Measurements from ENCODE around the gene ITIH1. TPM values are rescaled to one million over a fixed set of nuclear protein-coding genes. Genes with fewer than 3 reads are reported as not detected.

Gene ITIH1
- total RNA-seq, 6 experiments from 2014 or later = not detected

GRCh38 chr3:52781741-52782140 is 4.3 kb downstream of the ITIH1 start:
- Mint-ChIP-seq H3K4me3 (no peak overlapping the region), H3K27me3 (ENCODE audit: insufficient read depth) (peaks cover 45% of the 10 kb centered on the region), H3K4me1 (ENCODE audit: low read depth) (no peaks in the 10 kb centered on the region), H3K9me3 (no peaks in the 10 kb centered on the region), H3K27ac (no peak overlapping the region), H3K36me3 (ENCODE audit: low read depth) (no peaks in the 10 kb centered on the region)
- DNase-seq = no peak
- no peak for TF ChIP-seq CTCF (IDR thresholded peaks at IDR 0.05)

DNA sequence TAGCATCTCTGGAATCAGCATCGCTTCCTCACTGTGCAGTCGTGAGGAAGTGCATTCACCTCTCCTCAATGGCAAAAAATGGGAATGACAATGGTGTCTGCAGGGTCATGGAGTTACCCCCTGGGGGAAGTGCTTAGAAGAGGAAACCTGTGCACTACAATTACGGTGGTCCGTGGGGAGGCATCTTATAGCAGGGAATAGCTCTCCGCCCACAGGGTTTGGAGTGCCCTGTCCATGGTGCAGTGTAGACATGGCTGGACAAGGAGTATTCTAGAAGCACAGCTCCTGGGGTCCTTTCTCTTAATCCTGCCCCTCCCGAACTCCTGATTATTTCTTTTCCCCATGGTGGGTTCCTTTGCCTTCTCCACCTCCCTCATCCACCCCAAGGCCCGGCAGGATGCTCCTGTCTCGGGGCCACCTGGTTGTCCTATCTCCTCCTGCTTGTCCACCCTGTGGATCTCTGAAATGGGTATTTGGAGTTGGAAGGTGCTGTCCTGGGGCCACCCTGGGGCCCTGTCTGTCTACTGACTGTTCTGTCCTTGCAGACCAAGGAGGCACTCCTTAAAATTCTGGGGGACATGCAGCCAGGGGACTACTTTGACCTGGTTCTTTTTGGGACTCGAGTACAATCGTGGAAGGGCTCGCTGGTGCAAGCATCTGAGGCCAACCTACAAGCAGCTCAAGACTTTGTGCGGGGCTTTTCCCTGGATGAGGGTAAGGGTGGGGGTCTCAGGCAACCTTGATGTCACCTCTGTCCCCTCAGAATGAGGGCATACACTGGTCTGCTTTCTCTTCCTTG is 5.2 kb downstream of the ITIH1 start:
- Mint-ChIP-seq H3K4me3 (no peak overlapping the region), H3K36me3 (ENCODE audit: low read depth) (no peaks in the 10 kb centered on the region), H3K4me1 (ENCODE audit: low read depth) (no peaks in the 10 kb centered on the region), H3K9me3 (no peaks in the 10 kb centered on the region), H3K27me3 (ENCODE audit: insufficient read depth) (peaks cover 48% of the 10 kb centered on the region), H3K27ac (no peak overlapping the region)
- no peak for TF ChIP-seq CTCF (IDR thresholded peaks at IDR 0.05)
- no peak for DNase-seq

- Mint-ChIP-seq H3K27me3 (ENCODE audit: insufficient read depth) (peaks cover 48% of the 10 kb centered on the region), H3K9me3 (no peaks in the 10 kb centered on the region), H3K4me3 (no peak overlapping the region), H3K36me3 (ENCODE audit: low read depth) (no peaks in the 10 kb centered on the region), H3K4me1 (ENCODE audit: low read depth) (no peaks in the 10 kb centered on the region), H3K27ac (no peak overlapping the region)
- no peak for TF ChIP-seq CTCF (IDR thresholded peaks at IDR 0.05)
- DNase-seq = no peak
Observed at GRCh38 chr3:52783211-52783555, 5.8 kb downstream of the ITIH1 start.

- no peak for TF ChIP-seq CTCF (IDR thresholded peaks at IDR 0.05)
- H3K27me3 Mint-ChIP-seq (ENCODE audit: insufficient read depth) = peaks cover 45% of the 10 kb centered on the region
- no peaks in the 10 kb centered on the region for H3K9me3 Mint-ChIP-seq
- no peak overlapping the region for H3K27ac Mint-ChIP-seq
- no peak overlapping the region for H3K4me3 Mint-ChIP-seq
- no peaks in the 10 kb centered on the region for H3K4me1 Mint-ChIP-seq (ENCODE audit: low read depth)
- no peaks in the 10 kb centered on the region for H3K36me3 Mint-ChIP-seq (ENCODE audit: low read depth)
- no peak for DNase-seq
Observed at GRCh38 chr3:52784021-52784621, 6.7 kb downstream of the ITIH1 start.

DNA sequence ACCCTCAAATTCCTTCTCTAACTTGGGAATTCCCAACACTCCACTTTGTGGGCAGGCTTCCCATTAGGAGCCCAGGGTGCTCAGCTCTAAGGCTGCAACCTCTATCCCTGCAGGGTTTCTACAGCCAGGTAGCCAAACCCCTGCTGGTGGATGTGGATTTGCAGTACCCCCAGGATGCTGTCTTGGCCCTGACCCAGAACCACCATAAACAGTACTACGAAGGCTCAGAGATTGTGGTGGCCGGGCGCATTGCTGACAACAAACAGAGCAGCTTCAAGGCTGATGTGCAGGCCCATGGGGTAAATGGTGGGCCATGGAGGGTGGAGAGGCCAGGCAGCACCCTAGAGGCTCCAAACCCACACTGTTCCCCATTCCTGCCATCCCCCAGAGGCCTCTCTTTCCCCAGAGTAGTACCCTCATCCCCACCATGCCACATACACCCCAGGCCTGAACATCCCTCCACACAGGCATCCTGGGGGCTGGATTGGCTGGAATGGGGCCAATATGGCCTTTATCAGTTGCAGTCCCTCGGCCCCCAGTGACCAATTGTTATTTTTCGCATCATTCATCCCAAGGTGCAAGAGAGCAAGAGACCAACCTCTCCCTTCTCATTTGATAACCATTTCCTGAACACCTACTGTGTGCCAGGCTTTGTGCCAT is 7.7 kb downstream of the ITIH1 start:
- Mint-ChIP-seq H3K36me3 (ENCODE audit: low read depth) (no peaks in the 10 kb centered on the region), H3K4me1 (ENCODE audit: low read depth) (no peaks in the 10 kb centered on the region), H3K4me3 (no peak overlapping the region), H3K27ac (no peak overlapping the region), H3K9me3 (no peaks in the 10 kb centered on the region), H3K27me3 (ENCODE audit: insufficient read depth) (peaks cover 45% of the 10 kb centered on the region)
- DNase-seq = no peak
- no peak for TF ChIP-seq CTCF (IDR thresholded peaks at IDR 0.05)

Measured in HFFc6 (cell line).